Activated T-helper 1 cell treated with anti-CD3 and anti-CD28 coated beads, Interleukin-12 subunit alpha, Interleukin-12 subunit beta, Interleukin-2, Interleukin-4 antibody, amounts not matched to agents 30 ng/mL and 10 ng/mL and 1 ng/mL, durations not matched to agents 14 hours and 24 hours and 36 hours (primary cell): Measurements from ENCODE around the gene TMEM115. TPM values are rescaled to one million over a fixed set of nuclear protein-coding genes. Genes with fewer than 3 reads are reported as not detected.

Experiments used
- DNase-seq: peaks from one replicate; pipeline ENCODE4 v3.0.0; 2021; ENCODE audit warnings: low spot score
- H3K27ac Mint-ChIP-seq: one replicate; pipeline ENCODE4 v1.8.0; 2021; ENCODE audit warnings: mild to moderate bottlenecking, mixed read lengths
- H3K27me3 Mint-ChIP-seq: one replicate; pipeline ENCODE4 v1.8.0; 2022; ENCODE audit warnings: mild to moderate bottlenecking, moderate library complexity, mixed read lengths; ENCODE audit not compliant: insufficient read depth
- H3K36me3 Mint-ChIP-seq: one replicate; pipeline ENCODE4 v1.8.0; 2021; ENCODE audit warnings: low read depth, mixed read lengths
- H3K4me1 Mint-ChIP-seq: one replicate; pipeline ENCODE4 v1.8.0; 2021; ENCODE audit warnings: low read depth, mixed read lengths
- H3K4me3 Mint-ChIP-seq: one replicate; pipeline ENCODE4 v1.8.0; 2021; ENCODE audit warnings: mild to moderate bottlenecking, moderate library complexity, mixed read lengths
- H3K9me3 Mint-ChIP-seq: one replicate; pipeline ENCODE4 v1.8.0; 2021; ENCODE audit warnings: mixed read lengths
- intact Hi-C: fragments of 100-400 bp; cut with micrococcal nuclease; formaldehyde crosslinking; loops from one replicate; pipeline ENCODE4 v1.15.1; 2024
- total RNA-seq: library from RNA; stranded (reverse); gene quantifications from 2 replicates; pipeline ENCODE4 v1.2.3, GENCODE V29; 2022

TMEM115 gene
- total RNA-seq, 1 donor from 2014 or later, result 25.4 TPM

DNA sequence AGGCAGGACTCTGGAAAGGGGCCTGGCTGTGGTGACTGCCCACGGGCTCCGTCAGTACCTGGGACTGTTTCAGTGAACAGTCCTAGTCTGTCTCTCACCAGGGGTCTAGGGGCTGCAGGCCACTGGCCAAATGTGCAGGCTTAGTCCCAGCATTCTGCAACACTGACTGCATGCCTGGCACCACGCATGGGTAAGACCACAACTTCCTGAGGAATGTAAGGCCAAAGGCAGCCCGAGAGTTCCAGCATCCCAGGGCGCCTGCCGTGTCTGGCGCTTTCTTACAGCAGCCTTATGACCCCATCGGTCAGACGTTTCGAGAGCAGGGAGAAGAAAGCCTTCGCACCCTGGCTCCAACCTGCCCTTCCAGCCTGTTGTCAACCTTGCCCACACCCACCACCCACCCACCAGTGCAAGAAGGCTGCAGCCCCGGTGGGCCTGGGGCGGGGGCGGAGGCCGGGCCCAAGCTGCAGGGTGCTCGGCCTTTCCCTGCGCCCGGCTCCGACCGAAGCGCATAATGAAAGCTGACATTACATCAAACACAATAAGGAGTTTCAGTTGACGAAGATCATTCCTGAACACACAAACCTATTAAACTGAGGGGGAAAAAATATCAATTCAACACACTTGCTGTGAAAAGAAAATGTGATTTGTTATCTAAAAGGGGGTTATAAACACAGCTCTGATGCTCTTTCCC, 29.5 kb upstream of the TMEM115 start:
- peaks cover 8% of the 10 kb centered on the region for H3K4me1 Mint-ChIP-seq
- no peak overlapping the region for H3K27ac Mint-ChIP-seq
- intact Hi-C loops, result no loop called here
- no peaks in the 10 kb centered on the region for H3K36me3 Mint-ChIP-seq
- no peaks in the 10 kb centered on the region for H3K9me3 Mint-ChIP-seq
- no peak for DNase-seq
- no peak overlapping the region for H3K4me3 Mint-ChIP-seq
- no peaks in the 10 kb centered on the region for H3K27me3 Mint-ChIP-seq

- H3K27me3 Mint-ChIP-seq, result peaks cover 4% of the 10 kb centered on the region
- intact Hi-C loops, result no loop called here
- no peak overlapping the region for H3K27ac Mint-ChIP-seq
- H3K4me3 Mint-ChIP-seq, result no peak overlapping the region
- H3K36me3 Mint-ChIP-seq, result no peaks in the 10 kb centered on the region
- no peaks in the 10 kb centered on the region for H3K9me3 Mint-ChIP-seq
- DNase-seq, result no peak
- H3K4me1 Mint-ChIP-seq, result peaks cover 8% of the 10 kb centered on the region
These were observed 28.8 kb upstream of the TMEM115 start for GRCh38 chr3:50388016-50388719.

- Mint-ChIP-seq H3K4me1 (no peaks in the 10 kb centered on the region), H3K27me3 (peaks cover 4% of the 10 kb centered on the region), H3K27ac (no peak overlapping the region), H3K36me3 (no peaks in the 10 kb centered on the region), H3K4me3 (no peak overlapping the region), H3K9me3 (no peaks in the 10 kb centered on the region)
- DNase-seq, result no peak
- intact Hi-C loops, result no loop called here
These were observed 26.4 kb upstream of the TMEM115 start for GRCh38 chr3:50385754-50386153.

DNA sequence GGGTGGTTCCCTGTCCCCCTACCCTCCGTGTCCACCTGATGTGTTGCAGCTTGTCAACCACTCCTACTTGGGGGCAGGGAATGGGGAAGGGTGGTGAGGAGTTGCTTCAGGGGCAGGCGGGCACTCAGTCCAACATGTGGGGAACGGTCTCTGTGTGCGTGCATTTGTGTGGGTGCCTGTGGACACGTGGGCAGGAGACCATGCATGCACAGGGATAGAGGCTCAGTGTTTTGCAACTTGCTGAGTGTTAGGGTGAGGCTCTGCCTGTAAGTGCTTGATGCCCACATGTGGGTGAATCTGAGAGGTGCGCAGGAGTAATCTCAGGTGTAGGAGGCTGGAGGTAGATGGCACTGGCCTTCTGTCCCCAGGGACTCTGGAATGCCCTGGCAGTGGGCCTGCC, 24.4 kb upstream of the TMEM115 start:
- Mint-ChIP-seq H3K9me3 (no peaks in the 10 kb centered on the region), H3K36me3 (no peaks in the 10 kb centered on the region), H3K4me3 (no peak overlapping the region), H3K4me1 (no peaks in the 10 kb centered on the region), H3K27ac (no peak overlapping the region), H3K27me3 (peaks cover 4% of the 10 kb centered on the region)
- no peak for DNase-seq
- intact Hi-C loops, result no loop called here

GRCh38 chr3:50382722-50383121, 23.4 kb upstream of the TMEM115 start:
- intact Hi-C loops, result no loop called here
- no peaks in the 10 kb centered on the region for H3K9me3 Mint-ChIP-seq
- H3K36me3 Mint-ChIP-seq, result no peaks in the 10 kb centered on the region
- H3K4me3 Mint-ChIP-seq, result no peak overlapping the region
- H3K27me3 Mint-ChIP-seq, result peaks cover 4% of the 10 kb centered on the region
- DNase-seq, result no peak
- no peaks in the 10 kb centered on the region for H3K4me1 Mint-ChIP-seq
- no peak overlapping the region for H3K27ac Mint-ChIP-seq

- Mint-ChIP-seq H3K36me3 (no peaks in the 10 kb centered on the region), H3K4me1 (no peaks in the 10 kb centered on the region), H3K4me3 (no peak overlapping the region), H3K9me3 (no peaks in the 10 kb centered on the region), H3K27ac (no peak overlapping the region), H3K27me3 (peaks cover 4% of the 10 kb centered on the region)
- DNase-seq, result no peak
- intact Hi-C loops, result no loop called here
These were observed 22.1 kb upstream of the TMEM115 start for GRCh38 chr3:50381383-50381782.

DNA sequence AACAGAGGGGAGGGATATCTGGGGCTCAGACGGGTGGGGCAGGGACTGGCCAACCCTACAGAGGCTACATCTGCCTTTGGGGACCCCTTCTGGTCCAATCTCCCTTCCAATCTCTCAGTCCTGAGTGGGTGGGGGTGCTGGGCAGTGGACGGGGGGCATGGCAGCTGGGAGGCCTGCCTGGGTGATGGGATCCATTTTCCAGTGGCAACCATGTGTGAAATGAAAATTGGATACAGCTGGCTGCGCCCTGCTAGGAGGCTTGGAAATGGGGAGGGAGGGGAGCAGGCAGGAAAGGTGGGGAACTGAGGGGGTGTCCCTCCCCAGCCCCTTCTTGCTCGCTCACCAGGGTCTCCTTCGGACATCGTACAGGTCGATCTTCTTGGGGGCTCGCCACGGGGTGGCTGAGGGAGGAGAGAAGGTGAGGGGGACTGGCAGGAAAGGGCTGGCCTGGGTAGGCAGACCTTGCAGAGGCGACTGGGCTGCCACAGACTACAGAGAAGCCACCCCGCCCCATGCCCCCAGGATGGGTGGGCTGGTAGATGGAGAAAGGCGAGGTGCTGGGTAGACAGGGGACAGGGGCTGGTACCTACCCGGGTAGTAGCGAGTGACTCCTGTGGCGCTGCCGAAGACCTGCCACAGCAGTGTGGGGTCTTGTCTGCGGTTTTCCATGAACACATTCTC, 21.2 kb upstream of the TMEM115 start:
- H3K4me3 Mint-ChIP-seq, result no peak overlapping the region
- H3K27me3 Mint-ChIP-seq, result peaks cover 4% of the 10 kb centered on the region
- no peak overlapping the region for H3K27ac Mint-ChIP-seq
- H3K9me3 Mint-ChIP-seq, result no peaks in the 10 kb centered on the region
- DNase-seq, result no peak
- no peaks in the 10 kb centered on the region for H3K4me1 Mint-ChIP-seq
- no peaks in the 10 kb centered on the region for H3K36me3 Mint-ChIP-seq
- intact Hi-C loops, result no loop called here

- peaks cover 4% of the 10 kb centered on the region for H3K27me3 Mint-ChIP-seq
- no peaks in the 10 kb centered on the region for H3K9me3 Mint-ChIP-seq
- DNase-seq, result no peak
- H3K4me3 Mint-ChIP-seq, result no peak overlapping the region
- intact Hi-C loops, result no loop called here
- no peaks in the 10 kb centered on the region for H3K4me1 Mint-ChIP-seq
- no peaks in the 10 kb centered on the region for H3K36me3 Mint-ChIP-seq
- no peak overlapping the region for H3K27ac Mint-ChIP-seq
These were observed 19.4 kb upstream of the TMEM115 start for GRCh38 chr3:50378757-50379156.

DNA sequence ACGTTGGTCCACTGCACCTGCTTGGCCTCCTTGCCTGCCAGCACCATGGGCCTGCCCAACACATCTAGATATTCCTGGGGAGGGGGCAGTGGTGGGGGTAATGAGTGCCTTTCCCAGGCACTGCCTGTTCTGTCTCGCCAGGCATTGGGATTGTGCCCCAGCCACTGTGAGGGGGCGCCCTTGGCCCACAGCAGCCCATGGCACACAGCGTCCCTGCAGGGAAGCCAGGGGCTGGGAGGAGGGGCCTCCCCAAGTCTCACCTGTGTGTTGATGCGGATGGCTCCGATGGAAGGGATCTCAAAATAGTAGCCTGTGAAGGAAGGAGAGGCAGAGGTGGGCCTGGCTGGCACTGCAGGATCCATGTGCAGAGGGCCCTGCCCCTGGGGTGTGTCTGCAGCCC, 18.7 kb upstream of the TMEM115 start:
- Mint-ChIP-seq H3K36me3 (no peaks in the 10 kb centered on the region), H3K9me3 (no peaks in the 10 kb centered on the region), H3K4me1 (no peaks in the 10 kb centered on the region), H3K27me3 (no peaks in the 10 kb centered on the region), H3K4me3 (no peak overlapping the region), H3K27ac (no peak overlapping the region)
- no peak for DNase-seq
- intact Hi-C loops, result no loop called here

DNA sequence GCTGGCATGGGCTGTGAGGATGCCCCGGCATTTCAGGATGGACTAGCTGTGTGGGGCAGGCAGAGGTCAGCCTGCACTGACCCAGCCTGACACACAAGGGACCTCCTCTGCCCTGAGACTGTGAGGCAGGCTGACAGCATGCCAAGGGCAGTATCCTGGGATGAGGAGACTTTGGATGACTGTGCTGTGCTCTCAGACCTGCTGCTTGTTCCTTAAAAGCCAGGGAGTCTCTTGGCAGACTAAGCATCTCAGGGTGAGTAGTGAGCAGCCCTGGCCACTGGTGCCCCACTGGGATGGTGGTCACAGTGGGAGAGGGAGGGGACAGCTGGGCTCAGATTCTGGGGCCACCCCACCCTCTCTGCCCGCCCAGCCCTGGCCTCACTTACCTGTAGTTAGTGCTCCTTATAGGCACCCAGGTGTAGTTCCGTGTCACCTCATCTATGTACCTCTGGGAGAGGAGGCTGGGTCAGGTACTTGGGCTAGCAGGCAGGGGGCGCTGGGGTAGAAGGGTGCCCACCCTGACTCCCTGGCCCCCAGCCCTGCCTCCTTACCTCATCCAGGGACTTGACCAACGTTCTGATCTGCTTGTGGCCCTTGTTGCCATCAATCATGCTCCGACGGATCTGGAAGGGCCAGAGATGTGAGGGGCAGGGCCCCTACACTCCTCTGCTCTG, 16.1 kb upstream of the TMEM115 start:
- Mint-ChIP-seq H3K27ac (no peak overlapping the region), H3K4me3 (no peak overlapping the region), H3K4me1 (no peaks in the 10 kb centered on the region), H3K36me3 (no peaks in the 10 kb centered on the region), H3K27me3 (peaks cover 2% of the 10 kb centered on the region), H3K9me3 (no peaks in the 10 kb centered on the region)
- intact Hi-C loops, result no loop called here
- no peak for DNase-seq

- H3K4me1 Mint-ChIP-seq, result no peaks in the 10 kb centered on the region
- no peak overlapping the region for H3K4me3 Mint-ChIP-seq
- peaks cover 2% of the 10 kb centered on the region for H3K27me3 Mint-ChIP-seq
- H3K36me3 Mint-ChIP-seq, result no peaks in the 10 kb centered on the region
- DNase-seq, result no peak
- intact Hi-C loops, result no loop called here
- no peaks in the 10 kb centered on the region for H3K9me3 Mint-ChIP-seq
- no peak overlapping the region for H3K27ac Mint-ChIP-seq
These were observed 15.3 kb upstream of the TMEM115 start for GRCh38 chr3:50374363-50375257.
